Astrocyte (in vitro differentiated cells and primary cell): Measurements from ENCODE around the gene ZNF787. TPM values are rescaled to one million over a fixed set of nuclear protein-coding genes. Genes with fewer than 3 reads are reported as not detected.

Experiments
- DNase-seq: peaks from one replicate; pipeline ENCODE4 v3.0.0-alpha.2; 2010; ENCODE audit warnings: low read depth
- FAIRE-seq: peaks from 2 replicates; lab custom pipeline; 2011; peaks lifted over from hg19 to GRCh38; lab: Jason Lieb, UNC
- H2AFZ ChIP-seq: 2 replicates; pipeline ENCODE4 v1.6.0; 2012; ENCODE audit warnings: low read depth, low read length, inconsistent platforms
- H3K27ac ChIP-seq: 2 replicates; pipeline ENCODE4 v1.5.1; 2011; ENCODE audit warnings: low read depth, low read length, inconsistent platforms
- H3K27me3 ChIP-seq: 2 replicates; pipeline ENCODE4 v1.6.0; 2011; ENCODE audit warnings: low read length, inconsistent platforms; ENCODE audit not compliant: insufficient read depth
- H3K36me3 ChIP-seq: 2 replicates; pipeline ENCODE4 v1.5.1; 2011; ENCODE audit warnings: low read length, inconsistent platforms; ENCODE audit not compliant: insufficient read depth
- H3K4me1 ChIP-seq: 2 replicates; pipeline ENCODE4 v1.5.1; 2011; ENCODE audit warnings: low read length, inconsistent platforms; ENCODE audit not compliant: insufficient read depth
- H3K4me2 ChIP-seq: 2 replicates; pipeline ENCODE4 v1.6.0; 2012; ENCODE audit warnings: low read length, inconsistent platforms
- H3K4me3 ChIP-seq: 2 replicates; pipeline ENCODE4 v1.5.1; 2011; ENCODE audit warnings: low read depth, mild to moderate bottlenecking, low read length, inconsistent platforms; ENCODE audit not compliant: insufficient read depth
- H3K79me2 ChIP-seq: 2 replicates; pipeline ENCODE4 v1.6.0; 2012; ENCODE audit warnings: mild to moderate bottlenecking, low read length, inconsistent platforms; ENCODE audit not compliant: insufficient read depth
- H3K9ac ChIP-seq: 2 replicates; pipeline ENCODE4 v1.6.0; 2012; ENCODE audit warnings: mild to moderate bottlenecking, low read length, inconsistent platforms
- H3K9me3 ChIP-seq: 2 replicates; pipeline ENCODE4 v1.5.1; 2012; ENCODE audit warnings: low read depth, mild to moderate bottlenecking, low read length, inconsistent platforms; ENCODE audit not compliant: insufficient read depth
- H4K20me1 ChIP-seq: 2 replicates; pipeline ENCODE4 v1.6.0; 2012; ENCODE audit warnings: low read length, inconsistent platforms; ENCODE audit not compliant: insufficient read depth
- H3K27ac Mint-ChIP-seq: one replicate; pipeline ENCODE4 v1.8.0; 2021; ENCODE audit warnings: mild to moderate bottlenecking, mixed read lengths; ENCODE audit not compliant: unreplicated experiment
- H3K27me3 Mint-ChIP-seq: one replicate; pipeline ENCODE4 v1.8.0; 2021; ENCODE audit warnings: low read depth, mixed read lengths; ENCODE audit not compliant: unreplicated experiment
- H3K36me3 Mint-ChIP-seq: one replicate; pipeline ENCODE4 v1.8.0; 2021; ENCODE audit warnings: low read depth, mixed read lengths; ENCODE audit not compliant: unreplicated experiment
- H3K4me1 Mint-ChIP-seq: one replicate; pipeline ENCODE4 v1.8.0; 2021; ENCODE audit warnings: low read depth, mixed read lengths; ENCODE audit not compliant: unreplicated experiment
- H3K4me3 Mint-ChIP-seq: one replicate; pipeline ENCODE4 v1.8.0; 2021; ENCODE audit warnings: mild to moderate bottlenecking, moderate library complexity, mixed read lengths; ENCODE audit not compliant: unreplicated experiment
- H3K9me3 Mint-ChIP-seq: one replicate; pipeline ENCODE4 v1.8.0; 2021; ENCODE audit warnings: mild to moderate bottlenecking, mixed read lengths; ENCODE audit not compliant: unreplicated experiment
- EZH2 ChIP-seq: IDR thresholded peaks from 2 replicates; pipeline ENCODE4 v1.6.1; 2012; ENCODE audit warnings: mild to moderate bottlenecking, low read length, inconsistent platforms; ENCODE audit not compliant: insufficient read depth
- total RNA-seq: library from RNA; stranded (reverse); gene quantifications from 2 replicates; pipeline ENCODE4 v1.2.1, GENCODE V29; 2021
- TF ChIP-seq, protein P1 (sequence below): IDR thresholded peaks from 2 replicates; pipeline ENCODE4 v1.5.1; 2011; ENCODE audit warnings: low read depth, mild to moderate bottlenecking, inconsistent platforms, low read length, moderate library complexity; ENCODE audit not compliant: insufficient read depth

The ZNF787 gene
- total RNA-seq, 1 donor from 2014 or later = 36.3 TPM

DNA sequence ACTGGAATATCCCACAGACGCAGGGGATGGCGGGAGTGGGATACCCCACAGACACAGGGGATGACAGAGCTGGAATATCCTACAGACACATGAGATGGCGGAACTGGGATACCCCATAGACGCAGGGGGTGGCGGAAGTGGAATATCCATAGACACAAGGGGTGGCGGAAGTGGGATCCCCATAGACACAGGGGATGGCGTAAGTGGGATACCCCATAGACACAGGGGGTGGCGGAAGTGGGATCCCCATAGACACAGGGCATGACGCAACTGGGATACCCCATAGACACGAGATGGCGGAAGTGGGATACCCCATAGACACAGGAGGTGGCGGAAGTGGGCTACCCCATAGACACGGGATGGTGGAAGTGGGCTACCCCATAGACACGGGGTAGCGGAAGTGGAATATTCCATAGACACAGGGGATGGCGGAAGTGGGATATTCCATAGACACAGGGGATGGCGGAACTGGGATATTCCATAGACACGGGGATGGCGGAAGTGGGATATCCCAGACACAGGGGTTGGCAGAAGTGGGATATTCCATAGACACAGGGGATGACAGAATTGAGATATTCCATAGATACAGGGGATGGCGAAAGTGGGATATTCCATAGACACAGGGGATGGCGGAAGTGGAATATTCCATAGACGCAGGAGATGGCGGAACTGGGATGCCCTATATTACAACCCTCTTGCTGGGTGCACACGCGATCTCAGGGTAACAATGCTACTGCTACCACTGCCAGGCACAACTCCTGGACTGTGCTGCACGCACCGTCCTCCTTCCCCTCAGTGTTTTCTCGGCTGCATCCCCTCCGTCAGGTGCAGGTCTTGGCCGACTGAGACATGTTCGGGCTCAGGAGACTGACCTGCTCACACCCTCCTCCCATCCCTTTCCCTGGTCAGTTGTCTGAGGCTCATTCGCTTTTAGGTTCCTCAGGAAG, 28.1 kb downstream of the ZNF787 start:
- Histone ChIP-seq H3K79me2 (peaks cover 53% of the 10 kb centered on the region), H3K27ac (no peak overlapping the region), H3K4me2 (no peak overlapping the region), H2AFZ (no peak overlapping the region), H3K9ac (no peak overlapping the region), H3K4me3 (no peak overlapping the region), H3K9me3 (peaks cover 5% of the 10 kb centered on the region), H3K4me1 (peaks cover 9% of the 10 kb centered on the region), H3K36me3 (no peaks in the 10 kb centered on the region), H3K27me3 (no peaks in the 10 kb centered on the region), H4K20me1 (peaks cover 51% of the 10 kb centered on the region)
- Mint-ChIP-seq H3K36me3 (peaks cover 13% of the 10 kb centered on the region), H3K27me3 (no peaks in the 10 kb centered on the region), H3K4me1 (peaks cover 7% of the 10 kb centered on the region), H3K27ac (no peak overlapping the region), H3K4me3 (no peak overlapping the region), H3K9me3 (peaks cover 3% of the 10 kb centered on the region)
- no peak for TF ChIP-seq EZH2
- TF ChIP-seq, protein P1, sequence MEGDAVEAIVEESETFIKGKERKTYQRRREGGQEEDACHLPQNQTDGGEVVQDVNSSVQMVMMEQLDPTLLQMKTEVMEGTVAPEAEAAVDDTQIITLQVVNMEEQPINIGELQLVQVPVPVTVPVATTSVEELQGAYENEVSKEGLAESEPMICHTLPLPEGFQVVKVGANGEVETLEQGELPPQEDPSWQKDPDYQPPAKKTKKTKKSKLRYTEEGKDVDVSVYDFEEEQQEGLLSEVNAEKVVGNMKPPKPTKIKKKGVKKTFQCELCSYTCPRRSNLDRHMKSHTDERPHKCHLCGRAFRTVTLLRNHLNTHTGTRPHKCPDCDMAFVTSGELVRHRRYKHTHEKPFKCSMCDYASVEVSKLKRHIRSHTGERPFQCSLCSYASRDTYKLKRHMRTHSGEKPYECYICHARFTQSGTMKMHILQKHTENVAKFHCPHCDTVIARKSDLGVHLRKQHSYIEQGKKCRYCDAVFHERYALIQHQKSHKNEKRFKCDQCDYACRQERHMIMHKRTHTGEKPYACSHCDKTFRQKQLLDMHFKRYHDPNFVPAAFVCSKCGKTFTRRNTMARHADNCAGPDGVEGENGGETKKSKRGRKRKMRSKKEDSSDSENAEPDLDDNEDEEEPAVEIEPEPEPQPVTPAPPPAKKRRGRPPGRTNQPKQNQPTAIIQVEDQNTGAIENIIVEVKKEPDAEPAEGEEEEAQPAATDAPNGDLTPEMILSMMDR = no peak
- FAIRE-seq = no peak
- no peak for DNase-seq

DNA sequence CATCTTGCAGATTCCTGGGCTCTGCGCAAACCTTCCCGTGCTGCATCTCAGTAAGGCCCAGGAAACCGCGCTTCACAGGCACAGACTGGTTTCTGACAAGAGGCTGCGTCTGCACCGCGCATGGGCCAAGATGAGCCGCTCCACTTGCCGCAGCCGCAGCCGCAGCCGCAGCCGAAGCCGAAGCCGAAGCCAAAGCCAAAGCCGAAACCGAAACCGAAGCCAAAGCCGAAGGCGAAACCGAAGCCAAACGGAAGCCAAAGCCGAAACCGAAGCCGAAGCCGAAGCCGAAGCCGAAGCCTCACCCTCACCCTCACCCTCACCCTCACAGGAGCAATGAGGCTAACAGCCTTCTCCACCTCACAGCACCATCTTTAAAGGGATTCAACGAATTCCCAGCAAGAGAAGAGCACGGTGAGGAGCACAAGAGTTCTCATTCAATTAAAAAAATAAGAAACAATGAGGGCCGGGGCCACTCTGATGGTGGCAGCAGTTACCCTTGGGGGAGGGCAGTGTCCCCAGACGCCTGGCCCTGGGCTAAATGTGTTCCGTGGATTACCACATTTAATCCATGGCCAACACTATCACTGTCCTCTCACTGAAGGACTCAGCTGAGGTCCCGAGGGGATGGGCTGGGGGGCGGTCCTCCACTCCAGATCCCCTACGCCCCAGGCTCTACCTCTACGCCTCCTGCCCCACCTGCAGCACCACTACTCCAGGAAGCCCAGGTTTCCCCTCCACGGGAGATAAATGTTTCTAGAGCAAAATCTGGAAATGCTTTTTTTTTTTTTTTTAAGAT, 29.1 kb downstream of the ZNF787 start:
- no peak overlapping the region for H3K27ac Mint-ChIP-seq
- Histone ChIP-seq H3K4me1 (peaks cover 9% of the 10 kb centered on the region), H4K20me1 (peaks cover 43% of the 10 kb centered on the region), H3K27ac (no peak overlapping the region), H3K4me3 (no peak overlapping the region), H3K9ac (no peak overlapping the region), H3K27me3 (no peaks in the 10 kb centered on the region), H3K9me3 (peaks cover 5% of the 10 kb centered on the region), H3K79me2 (peaks cover 49% of the 10 kb centered on the region), H3K36me3 (no peaks in the 10 kb centered on the region), H3K4me2 (no peak overlapping the region), H2AFZ (no peak overlapping the region)
- peaks cover 7% of the 10 kb centered on the region for H3K4me1 Mint-ChIP-seq
- H3K4me3 Mint-ChIP-seq = no peak overlapping the region
- FAIRE-seq = no peak
- H3K36me3 Mint-ChIP-seq = peaks cover 13% of the 10 kb centered on the region
- TF ChIP-seq, protein P1 = no peak
- TF ChIP-seq EZH2 = no peak
- no peak for DNase-seq
- H3K9me3 Mint-ChIP-seq = peaks cover 3% of the 10 kb centered on the region
- H3K27me3 Mint-ChIP-seq = no peaks in the 10 kb centered on the region
